NB4 (cell line): ENCODE measurements around the gene ARID1B.

Experiments used
- MYC ChIP-seq: IDR thresholded peaks from 2 replicates; pipeline ENCODE4 v1.6.1; 2011; ENCODE audit warnings: low read depth, low read length
- POLR2A ChIP-seq: IDR thresholded peaks from 2 replicates; pipeline ENCODE4 v1.6.1; 2011; ENCODE audit warnings: mild to moderate bottlenecking; ENCODE audit not compliant: insufficient read length; ENCODE audit errors: extremely low read depth
- TF ChIP-seq, protein P1 (sequence below): IDR thresholded peaks from one replicate; pipeline ENCODE4 v1.5.1; 2012; ENCODE audit warnings: low read depth, low read length

- TF ChIP-seq, protein P1, sequence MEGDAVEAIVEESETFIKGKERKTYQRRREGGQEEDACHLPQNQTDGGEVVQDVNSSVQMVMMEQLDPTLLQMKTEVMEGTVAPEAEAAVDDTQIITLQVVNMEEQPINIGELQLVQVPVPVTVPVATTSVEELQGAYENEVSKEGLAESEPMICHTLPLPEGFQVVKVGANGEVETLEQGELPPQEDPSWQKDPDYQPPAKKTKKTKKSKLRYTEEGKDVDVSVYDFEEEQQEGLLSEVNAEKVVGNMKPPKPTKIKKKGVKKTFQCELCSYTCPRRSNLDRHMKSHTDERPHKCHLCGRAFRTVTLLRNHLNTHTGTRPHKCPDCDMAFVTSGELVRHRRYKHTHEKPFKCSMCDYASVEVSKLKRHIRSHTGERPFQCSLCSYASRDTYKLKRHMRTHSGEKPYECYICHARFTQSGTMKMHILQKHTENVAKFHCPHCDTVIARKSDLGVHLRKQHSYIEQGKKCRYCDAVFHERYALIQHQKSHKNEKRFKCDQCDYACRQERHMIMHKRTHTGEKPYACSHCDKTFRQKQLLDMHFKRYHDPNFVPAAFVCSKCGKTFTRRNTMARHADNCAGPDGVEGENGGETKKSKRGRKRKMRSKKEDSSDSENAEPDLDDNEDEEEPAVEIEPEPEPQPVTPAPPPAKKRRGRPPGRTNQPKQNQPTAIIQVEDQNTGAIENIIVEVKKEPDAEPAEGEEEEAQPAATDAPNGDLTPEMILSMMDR: no peak
- TF ChIP-seq POLR2A: no peak
- no peak for TF ChIP-seq MYC
These were observed 107.1 kb downstream of the ARID1B start for GRCh38 chr6:156884306-156884705.
